OCI-M1 (cell line): Measurements from ENCODE around the gene SNCG.

Experiments
- DNase-seq: peaks from one replicate; lab custom pipeline; 2025; lab: John Stamatoyannopoulos, UW

SNCG gene

DNA sequence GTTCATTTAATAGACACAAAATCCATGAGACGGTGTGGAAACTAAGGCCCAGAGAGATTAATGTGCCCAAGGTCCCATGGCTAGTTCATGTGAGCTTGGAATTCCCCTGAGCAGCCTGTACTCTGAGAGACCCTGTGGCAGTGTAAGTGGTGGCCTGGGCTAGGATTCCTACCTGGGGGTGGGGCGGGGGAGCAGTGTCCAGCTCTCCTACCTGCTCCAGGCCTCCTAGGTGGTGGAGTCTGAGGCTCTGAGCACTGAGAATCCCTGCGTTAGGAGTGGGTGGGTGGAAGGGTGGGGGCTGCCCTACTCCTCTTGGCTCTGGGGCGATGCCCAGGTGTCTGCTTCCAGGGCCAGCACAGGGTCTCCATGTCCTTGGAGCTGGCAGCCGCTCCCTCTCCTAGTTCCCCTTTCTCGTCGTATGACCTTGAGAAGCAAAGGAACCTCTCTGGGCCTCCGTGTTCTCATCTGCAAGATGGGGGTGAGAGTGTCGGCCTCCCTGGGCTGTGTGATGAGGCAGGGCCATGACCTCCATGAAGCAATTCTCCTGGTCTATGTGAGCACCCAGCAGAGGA, 2.5 kb downstream of the SNCG start:
- DNase-seq, result no peak

DNA sequence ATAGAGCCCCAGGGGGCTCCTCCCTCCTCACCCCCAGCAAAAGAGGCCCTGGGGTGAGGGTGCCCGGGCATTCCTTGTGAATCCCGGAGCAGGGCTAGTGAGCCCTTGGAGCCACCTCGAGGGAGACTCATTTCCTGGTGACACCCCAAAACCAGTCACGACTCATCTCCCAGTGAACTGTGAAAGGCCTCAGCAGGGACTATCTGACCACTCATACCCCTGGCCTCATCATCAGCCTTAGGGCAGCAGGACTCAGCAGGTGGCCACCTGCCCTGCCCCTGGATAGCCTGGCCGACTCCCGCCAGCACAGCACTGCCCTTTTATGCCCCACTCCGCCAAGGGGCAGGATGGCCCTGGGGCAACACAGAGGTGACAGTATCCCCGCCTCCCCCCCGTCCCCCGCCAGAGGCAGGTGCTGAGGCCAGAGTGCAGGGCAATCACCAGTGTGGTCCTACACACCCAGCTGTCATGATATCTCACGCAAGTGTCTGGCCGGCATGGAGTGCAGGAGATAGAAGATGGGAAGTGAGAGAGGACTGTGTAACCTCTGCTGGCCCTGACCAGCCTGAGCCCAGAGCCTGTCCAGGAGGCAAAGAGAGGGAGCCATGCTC, 3.2 kb downstream of the SNCG start:
- DNase-seq, result no peak

DNA sequence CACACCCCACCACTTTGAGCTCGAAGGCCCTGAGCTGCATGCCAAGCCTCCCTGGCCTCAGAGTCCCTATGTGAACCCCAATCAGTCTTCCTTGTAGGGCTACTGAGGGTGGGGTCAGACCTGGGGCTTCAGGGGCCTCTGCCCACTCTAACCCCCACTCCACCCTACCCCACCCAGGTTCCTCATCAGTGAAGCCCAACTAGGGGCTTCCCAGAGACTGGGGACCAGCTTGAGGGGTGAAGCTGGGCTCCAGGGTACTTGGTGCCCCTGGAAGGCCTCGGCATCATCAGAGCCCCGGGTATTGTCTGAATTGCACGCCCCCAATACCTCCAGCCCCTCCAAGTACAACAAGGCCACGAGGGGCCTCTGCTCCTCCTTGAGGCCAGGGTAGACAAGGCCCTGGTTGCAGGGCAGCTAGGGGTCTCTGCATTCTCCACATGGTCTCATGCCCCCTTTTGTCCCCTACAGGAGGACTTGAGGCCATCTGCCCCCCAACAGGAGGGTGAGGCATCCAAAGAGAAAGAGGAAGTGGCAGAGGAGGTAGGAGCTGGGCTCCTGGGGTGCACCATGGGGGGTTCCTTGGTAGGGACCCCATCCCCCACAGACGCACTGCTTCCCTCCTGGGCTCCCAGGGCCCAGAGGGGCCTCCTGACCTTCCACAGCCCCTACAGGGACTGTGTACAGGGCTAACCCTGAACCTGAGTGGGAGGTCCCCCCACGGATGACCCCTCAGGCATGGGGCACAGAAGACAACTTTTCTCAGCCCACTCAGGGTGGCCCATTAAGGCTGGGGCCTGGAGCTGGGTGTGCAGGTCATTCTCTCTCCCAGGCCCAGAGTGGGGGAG, 4.0 kb downstream of the SNCG start:
- no peak for DNase-seq

DNA sequence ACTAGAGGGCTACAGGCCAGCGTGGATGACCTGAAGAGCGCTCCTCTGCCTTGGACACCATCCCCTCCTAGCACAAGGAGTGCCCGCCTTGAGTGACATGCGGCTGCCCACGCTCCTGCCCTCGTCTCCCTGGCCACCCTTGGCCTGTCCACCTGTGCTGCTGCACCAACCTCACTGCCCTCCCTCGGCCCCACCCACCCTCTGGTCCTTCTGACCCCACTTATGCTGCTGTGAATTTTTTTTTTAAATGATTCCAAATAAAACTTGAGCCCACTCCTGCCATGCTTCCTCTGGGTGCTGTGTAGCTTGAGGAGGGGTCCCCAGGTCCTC, 4.5 kb downstream of the SNCG start:
- no peak for DNase-seq

DNA sequence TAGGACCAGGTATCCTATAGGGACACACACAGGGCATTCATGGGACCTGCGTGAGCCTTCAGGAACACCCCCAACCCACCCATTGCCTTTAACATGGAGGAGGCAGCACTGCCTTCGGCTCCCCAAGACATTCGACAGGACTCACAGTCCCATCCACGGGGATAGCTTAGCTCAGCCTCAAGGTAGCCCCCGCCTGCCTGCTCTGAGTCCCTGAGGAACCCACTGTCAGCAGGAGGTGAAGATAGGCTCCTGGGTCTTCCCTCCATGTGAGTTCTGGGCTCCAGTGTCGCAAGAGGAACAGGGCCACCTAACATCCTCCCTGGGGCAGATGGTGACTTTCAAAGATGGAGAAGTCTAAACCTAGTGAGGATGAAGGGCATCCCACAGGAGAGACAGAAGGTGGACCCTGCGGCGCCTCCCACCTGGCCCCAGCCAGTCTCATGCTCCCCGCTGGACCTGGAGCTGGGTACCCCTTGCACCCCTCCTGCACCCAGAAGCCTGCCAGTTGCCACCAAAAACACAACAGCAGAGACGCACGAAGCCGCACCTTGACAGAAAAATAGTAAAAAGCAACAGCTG, 5.0 kb downstream of the SNCG start:
- no peak for DNase-seq

DNA sequence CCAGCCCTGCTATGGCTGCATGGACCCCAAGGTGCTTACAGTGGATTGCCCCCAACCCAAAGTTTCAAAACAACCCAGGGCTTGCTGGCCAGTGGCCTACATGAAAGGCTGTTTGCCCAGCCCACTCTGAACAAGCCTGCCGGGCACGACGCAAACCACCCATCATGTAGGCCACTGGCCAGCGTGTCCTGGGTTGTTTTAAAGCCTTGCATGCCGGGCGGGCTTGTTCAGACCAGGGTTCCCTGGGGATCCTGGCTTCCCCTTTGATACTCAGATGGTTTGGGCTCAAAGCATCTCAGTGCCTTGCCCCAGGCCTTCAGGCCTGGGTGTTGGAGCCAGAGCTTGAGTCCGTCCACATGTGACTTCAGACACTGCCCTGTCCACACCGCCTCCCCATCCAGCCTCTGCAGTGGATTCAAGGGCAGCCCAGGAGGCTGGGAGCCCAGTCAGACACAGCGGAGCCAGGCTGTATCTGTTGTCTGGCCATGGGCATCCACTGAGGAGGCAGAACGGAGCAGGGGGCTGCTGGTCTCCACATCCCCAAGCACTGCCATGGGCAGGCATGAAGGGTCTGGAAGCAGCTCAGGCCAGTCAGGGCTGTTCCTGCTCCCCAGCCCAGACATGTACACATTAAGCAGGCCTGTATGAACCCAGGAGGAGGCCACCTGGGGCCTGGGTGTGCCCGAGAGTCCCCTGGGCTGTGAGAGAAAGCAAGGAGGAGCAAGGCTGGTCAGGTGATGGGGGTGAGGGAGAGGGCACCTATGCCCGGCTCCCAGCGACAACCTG, 5.9 kb downstream of the SNCG start:
- DNase-seq, result no peak

DNA sequence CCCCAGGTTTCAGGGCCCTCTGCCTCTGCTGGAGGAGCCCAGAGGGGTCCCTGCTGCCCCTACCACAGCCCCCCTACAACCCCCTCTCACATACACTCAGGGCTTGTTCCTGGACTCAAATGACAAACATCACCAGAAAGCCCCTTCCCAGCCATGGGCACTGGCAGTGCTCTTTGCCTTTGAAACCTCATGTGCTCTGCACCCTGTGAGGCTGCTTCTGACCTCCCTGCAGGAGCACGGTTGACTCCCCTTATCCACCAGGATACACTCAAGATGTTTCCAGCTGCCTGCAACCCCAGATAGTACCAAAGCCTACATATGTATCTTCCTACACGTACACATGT, 6.4 kb downstream of the SNCG start:
- no peak for DNase-seq

DNA sequence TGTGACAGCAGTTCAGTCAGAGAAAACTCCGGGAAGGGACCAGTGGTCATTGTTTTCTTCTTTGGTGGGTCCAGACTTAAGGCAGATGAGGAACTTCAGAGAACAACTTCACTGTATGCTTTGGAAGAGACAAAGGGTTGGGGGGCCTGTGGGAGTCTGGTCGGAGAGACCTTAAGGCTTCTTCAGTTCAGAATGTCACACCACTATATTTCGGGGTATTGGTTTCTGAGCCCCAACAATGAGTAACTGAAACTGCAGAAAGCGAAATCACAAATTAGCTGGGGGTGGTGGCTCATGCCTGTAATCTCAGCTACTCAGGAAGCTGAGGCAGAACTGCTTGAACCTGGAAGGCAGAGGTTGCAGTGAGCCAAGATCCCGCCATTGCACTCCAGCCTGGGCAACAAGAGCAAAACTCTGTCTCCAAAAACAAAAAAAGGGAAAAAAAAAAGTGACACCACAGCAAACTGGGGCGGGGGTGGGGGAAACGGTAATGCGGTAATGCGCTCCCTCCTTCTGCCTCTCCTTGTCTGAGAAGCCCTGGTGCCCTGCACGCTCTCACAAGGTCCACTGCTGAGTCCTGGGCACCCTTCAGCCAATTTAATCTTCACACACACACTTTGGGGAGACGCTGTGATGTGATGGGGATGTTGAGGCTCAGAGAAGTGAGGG, 7.7 kb downstream of the SNCG start:
- no peak for DNase-seq

DNA sequence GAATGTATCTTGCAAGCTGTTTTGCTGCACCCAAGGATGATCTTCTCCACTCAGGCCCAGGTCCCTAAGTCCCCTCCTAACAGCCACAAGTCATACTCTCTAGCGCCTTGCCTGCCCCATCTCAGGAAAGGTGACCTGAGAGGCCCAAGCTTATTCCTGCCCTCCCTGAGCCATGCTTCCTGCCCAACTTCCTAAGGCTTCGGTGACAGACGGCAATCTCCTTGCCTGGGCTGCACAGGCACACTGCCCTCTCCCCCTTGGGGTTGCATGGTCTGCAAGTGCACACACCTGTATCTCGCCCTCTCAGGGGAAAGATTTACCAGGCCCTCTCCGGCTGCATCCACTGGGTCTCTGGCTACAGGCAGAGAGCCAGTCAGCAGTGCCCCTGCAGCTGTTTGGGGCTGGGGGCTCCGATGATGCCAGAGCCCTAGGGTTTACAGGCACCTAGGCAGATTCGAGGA, 9.1 kb downstream of the SNCG start:
- DNase-seq, result no peak

DNA sequence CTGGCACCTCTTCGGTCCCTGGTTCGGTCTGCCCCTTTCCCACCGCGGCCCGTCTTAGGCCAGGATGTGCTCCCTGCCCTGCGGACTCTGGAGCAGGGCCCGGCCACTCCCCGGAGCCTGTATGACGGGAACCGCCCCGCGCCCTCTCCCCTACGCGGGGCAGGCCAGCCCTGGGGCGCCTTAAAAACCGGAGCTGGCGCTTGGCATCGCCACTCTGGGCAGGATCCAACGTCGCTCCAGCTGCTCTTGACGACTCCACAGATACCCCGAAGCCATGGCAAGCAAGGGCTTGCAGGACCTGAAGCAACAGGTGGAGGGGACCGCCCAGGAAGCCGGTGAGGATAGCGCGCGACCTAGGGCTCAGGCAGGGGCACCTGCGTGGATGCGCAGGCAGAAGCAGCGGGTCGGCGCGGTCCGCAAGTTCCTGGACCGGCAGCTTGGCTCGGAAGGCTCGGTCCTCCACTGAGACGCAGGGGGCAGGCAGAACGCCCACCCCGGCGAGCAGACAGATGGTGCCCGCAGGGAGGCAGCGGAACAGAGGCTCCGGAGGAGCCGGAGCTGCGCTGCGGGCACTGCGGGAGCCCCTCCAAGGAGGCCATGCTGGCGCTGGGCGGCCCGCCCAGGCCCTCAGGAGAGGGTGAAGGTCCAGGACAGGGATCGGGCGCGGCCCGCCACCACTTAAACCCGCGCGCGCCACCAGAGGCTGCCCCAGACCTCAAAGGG, 10.0 kb downstream of the SNCG start, which contains the start of gene ADIRF:
Gene ADIRF, plus strand, starts transcription at position 212 of the 723 bp plus-strand sequence. Its CDS starts 63 bp downstream, at position 275.
- DNase-seq, result no peak

DNA sequence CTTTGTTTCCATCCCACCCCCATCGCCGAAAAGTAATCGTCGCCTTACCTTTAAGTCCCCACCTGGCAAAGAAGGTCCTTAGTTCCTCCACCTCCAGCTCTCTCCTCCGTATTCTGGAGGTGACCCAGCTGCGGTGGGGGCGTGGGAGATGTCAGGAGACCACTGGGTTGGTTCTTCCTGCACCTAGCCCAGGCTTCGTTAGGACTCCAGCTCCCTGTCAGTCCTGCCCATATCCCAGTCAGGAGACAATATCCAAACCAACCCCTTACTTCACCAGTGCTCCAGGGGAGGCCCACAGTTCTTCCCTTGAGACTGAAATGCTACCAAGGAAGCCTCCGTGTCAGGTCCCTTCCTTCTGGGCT, 10.6 kb downstream of the SNCG start:
- no peak for DNase-seq

DNA sequence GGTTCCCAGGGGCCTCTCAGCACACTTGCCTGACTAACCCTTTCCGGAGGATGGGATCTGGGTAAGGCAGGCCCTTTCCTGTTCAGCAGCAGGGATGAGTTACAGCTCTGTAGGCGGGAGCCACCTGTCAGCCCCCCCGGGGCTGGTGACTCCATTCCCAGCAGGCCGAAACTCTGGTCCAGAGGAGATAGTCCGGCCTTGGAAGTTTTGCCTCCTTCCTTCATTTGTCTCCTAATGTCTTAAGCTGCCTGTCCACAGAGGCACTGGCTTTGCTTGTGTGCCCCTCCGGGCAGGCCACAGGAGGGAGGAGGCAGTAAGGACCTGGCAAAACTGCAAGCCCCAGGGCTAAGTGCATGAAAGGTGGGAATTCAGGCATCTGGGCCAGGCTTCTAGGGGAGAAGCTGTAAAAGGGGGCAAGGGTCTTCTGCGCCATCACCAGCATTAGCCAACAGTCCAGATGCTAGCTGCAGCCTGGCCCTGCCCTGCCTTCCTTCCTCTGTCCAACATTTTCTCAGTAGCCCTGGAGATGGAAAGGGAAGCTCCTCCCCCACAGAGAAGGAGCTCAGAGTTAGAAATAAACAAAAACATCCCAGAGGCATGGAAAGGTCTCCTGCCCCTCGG, 11.1 kb downstream of the SNCG start:
- no peak for DNase-seq

DNA sequence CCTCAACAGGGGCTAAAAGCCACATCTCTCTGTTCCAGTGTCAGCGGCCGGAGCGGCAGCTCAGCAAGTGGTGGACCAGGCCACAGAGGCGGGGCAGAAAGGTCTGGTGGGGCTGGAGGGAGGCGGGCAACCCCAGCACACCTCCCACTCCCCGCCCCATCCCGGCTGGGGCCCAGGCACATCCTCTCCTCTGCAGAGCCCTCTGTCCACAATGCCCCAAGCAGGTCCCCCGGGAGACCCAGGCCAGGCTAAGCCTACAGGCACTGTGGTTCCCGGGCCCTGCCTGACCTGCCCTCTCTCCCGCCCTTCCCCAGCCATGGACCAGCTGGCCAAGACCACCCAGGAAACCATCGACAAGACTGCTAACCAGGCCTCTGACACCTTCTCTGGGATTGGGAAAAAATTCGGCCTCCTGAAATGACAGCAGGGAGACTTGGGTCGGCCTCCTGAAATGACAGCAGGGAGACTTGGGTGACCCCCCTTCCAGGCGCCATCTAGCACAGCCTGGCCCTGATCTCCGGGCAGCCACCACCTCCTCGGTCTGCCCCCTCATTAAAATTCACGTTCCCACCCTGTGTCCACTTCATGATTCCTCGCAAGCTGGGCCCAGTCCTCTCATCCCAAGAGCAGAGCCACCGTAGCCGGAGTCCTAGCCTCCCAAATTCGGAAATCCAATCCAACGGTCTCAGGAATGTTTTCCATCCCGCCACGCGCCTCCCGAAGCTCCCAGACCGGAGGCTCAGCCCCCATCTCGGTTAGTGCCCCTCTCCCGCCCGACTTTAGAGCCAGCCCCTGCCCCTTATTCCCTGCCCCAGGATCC, 12.0 kb downstream of the SNCG start:
- no peak for DNase-seq

DNA sequence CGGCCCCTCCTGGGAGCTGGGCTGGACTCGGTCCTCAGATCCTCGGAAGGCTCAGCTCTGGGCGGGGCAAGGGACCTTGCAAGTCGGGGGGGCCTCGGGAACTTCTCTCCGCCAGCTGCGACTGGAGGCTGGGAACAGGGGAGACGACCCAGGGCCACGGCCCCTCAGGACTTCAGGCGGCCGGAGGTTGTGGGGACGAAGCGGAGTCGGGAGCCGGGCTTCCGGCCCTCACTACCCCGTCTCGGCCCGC, 12.5 kb downstream of the SNCG start:
- no peak for DNase-seq

DNA sequence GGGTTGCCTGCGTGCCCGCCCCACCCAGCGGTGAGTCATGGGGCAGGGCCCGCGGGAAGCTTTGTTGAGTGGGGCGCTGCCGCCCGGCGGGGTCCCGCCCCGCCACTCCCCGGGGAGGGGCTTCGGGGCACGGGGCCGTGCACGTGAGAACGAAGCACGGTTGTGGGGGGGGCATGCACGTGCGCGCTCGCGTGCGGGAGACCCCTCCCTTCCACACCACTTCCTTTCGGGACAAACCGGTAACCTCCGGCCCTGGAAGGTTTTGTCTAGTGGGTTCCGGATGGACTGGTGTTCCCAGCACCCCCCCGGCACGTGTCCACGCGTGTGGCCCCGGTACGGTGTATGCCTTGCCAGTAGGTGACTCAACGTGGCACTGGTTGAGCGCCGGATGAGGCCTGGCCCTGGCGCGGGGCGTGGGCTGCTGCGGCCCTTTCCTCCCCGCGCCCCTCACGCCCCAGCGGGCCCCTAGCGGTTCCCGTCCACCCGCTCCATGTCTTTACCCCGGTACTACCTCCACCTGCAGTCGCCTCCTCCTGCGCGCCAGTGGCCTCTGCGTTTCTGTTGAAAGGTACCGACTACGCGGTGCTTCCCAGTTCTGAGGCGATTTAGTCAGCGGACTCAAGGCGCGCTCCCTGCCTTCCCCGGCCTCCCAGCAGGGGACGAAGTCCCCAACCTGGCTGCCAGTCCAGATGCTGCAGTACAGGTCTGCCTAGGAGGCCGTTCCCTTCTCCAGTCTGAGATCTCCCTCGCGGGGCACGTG, 13.0 kb downstream of the SNCG start:
- DNase-seq, result peak; percentile 89

DNA sequence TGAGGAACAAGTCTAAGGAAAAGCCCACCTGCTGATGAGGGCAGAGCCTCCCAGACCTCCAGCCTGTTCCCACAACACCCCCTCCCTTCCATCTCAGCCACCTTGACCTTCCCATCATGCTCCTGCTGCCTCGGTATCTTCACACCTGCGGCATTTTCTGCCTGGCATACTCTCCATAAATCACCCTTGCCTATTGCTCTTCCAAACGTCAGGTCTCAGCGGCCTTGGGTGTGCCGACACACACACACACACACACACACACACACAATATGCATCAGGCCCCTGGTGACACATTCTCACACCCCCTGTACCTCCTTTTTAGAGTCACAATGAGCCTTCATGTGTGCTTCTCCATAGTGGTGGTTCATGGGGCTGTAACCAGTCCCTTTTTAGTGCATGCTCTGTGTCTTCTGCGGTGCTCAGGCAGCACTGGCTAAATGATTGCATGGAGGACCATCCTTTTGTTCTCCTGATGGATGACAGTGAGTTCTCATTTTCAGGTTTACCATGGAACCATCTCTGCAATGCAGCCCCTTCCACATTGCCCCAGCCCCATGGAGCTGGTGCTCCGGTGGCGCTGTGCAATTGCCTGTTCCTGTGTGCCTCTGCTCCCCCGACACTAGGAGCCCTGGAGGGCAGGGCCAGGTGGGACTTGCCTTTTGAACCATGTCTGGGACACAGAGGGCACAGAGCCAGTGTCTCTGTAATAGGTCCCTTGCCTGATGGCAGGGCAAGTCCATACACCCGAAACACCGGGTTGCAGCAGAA, 14.4 kb downstream of the SNCG start:
- no peak for DNase-seq

DNA sequence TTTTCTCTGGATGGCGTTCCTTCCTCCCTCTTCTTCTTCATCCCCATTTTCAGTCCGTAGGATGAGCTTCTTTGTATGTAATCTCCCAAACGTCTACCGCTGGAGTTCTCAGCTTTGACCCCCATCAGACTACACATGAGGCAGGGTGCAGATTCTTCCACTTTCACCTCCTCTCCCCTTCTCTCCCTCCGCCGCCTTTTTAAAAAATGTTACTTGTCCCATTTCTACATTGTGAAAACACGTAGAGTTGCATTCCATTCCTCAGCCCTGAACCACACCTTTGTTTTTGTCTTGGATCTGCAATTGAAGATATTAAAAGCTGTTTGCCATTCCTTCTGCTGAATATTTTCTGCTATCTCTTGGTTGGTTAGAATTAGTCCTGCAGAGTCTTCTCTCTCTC, 16.1 kb downstream of the SNCG start:
- no peak for DNase-seq

DNA sequence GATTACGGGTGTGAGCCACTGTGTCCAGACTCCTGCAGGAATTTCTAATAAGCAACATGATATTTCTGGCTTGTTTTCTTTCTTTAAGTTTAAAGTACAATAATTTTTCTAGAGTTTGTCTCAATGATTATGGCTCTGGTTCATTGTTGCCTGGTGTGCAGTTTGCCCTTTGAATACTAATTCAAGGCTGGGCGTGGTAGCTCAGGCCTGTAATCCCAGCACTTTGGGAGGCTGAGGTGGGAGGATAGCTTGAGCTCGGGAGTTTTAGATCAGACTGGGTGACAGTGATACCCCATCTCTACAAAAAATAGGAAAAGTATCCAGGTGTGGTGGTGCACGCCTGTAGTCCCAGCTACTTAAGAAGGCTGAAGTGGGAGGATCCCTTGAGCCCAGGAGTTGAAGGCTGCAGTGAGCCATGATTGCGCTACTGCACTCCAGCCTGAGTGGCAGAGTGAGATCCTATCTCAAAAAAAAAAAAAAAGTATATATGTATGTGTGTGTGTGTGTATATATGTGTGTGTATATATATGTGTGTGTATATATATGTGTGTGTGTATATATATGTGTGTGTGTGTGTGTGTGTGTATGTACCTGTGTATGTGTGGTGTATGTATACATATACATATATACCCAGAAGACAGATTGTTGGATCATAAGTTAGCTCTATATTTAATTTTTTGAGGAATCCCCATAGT, 18.1 kb downstream of the SNCG start:
- DNase-seq, result no peak
